Neural progenitor cell (in vitro differentiated cells): ENCODE measurements around the gene GON4L.

Source experiments
- CTCF ChIP-seq: fragments of 200-600 bp; sonication (generic); IDR thresholded peaks from 2 replicates; pipeline ENCODE4 v1.5.1; 2017; ENCODE audit warnings: antibody characterized with exemption, mild to moderate bottlenecking
- EZH2 ChIP-seq: fragments of 200-600 bp; sonication (generic); IDR thresholded peaks from 2 replicates; pipeline ENCODE4 v1.6.1; 2017; ENCODE audit warnings: antibody characterized with exemption, mild to moderate bottlenecking, moderate library complexity
- EZH2phosphoT487 ChIP-seq: fragments of 200-600 bp; sonication (generic); IDR thresholded peaks from 2 replicates; pipeline ENCODE4 v1.6.1; 2017; ENCODE audit warnings: antibody characterized with exemption

GRCh38 chr1:155816351-155816750 lies 40.7 kb downstream of the GON4L start:
- no peak for TF ChIP-seq CTCF
- TF ChIP-seq EZH2phosphoT487, result no peak
- TF ChIP-seq EZH2, result no peak
